WERI-Rb-1 (cell line): ENCODE results near the gene TSPAN14.

Experiments used
- DNase-seq: peaks from one replicate; pipeline ENCODE4 v3.0.0-alpha.2; 2020
- H3K27ac ChIP-seq: fragments of 250-450 bp; sonication (Bioruptor Pico); 2 replicates; pipeline ENCODE4 v1.5.1; 2020; ENCODE audit warnings: mild to moderate bottlenecking, moderate library complexity
- H3K27me3 ChIP-seq: fragments of 250-450 bp; sonication (Bioruptor Pico); 2 replicates; pipeline ENCODE4 v1.5.1; 2021; ENCODE audit warnings: mild to moderate bottlenecking, low read depth, moderate library complexity; ENCODE audit not compliant: insufficient read depth, severe bottlenecking
- H3K36me3 ChIP-seq: fragments of 250-450 bp; sonication (Bioruptor Pico); 2 replicates; pipeline ENCODE4 v1.5.1; 2020; ENCODE audit warnings: mild to moderate bottlenecking, moderate library complexity
- H3K4me3 ChIP-seq: 2 replicates; pipeline ENCODE4 v1.5.1; 2011; ENCODE audit warnings: low read depth, mild to moderate bottlenecking, control low read depth, low read length
- H3K9me3 ChIP-seq: fragments of 250-450 bp; sonication (Bioruptor Pico); 2 replicates; pipeline ENCODE4 v1.5.1; 2021; ENCODE audit warnings: mild to moderate bottlenecking, moderate library complexity; ENCODE audit not compliant: severe bottlenecking
- TF ChIP-seq, protein P1 (sequence below): IDR thresholded peaks from 2 replicates; pipeline ENCODE4 v1.5.1; 2011; ENCODE audit warnings: low read depth, mild to moderate bottlenecking, control low read depth, inconsistent platforms, low read length

Gene TSPAN14

DNA sequence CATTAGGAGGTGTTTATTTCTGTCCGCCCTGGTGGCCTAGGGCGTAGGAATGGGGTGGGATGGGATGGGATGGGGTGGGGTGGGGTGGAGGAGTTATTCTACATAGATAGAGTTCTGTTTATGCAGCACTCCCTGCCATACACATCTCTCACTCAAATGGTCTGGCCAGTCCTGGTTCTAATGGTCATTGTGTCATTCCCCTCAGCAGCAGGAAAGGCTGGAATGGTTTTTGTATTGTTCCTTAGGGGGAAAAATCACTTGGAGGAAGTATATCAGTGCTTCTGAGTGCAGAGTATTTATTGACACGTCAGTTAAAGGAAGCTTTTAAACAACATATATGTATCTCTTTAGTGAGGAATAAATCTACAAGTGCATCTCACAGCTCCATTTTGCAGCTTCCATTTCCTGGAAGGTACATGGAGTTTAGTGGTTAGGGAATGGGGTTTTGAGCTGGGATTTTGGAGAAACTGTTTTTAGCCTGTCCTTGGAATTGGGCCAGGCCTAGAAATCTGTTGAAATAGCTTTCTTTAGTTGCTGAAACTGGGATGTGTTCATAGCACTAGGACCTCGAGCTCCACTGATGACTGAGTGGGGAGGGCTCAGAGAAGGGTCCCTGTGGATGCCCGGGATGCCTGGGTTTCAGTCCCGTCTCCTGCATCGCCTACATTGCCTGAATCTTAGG lies 8.3 kb downstream of the TSPAN14 start:
- Histone ChIP-seq H3K27me3 (no peaks in the 10 kb centered on the region), H3K9me3 (no peaks in the 10 kb centered on the region), H3K4me3 (no peak overlapping the region), H3K27ac (no peak overlapping the region), H3K36me3 (peaks cover 9% of the 10 kb centered on the region)
- TF ChIP-seq, protein P1, sequence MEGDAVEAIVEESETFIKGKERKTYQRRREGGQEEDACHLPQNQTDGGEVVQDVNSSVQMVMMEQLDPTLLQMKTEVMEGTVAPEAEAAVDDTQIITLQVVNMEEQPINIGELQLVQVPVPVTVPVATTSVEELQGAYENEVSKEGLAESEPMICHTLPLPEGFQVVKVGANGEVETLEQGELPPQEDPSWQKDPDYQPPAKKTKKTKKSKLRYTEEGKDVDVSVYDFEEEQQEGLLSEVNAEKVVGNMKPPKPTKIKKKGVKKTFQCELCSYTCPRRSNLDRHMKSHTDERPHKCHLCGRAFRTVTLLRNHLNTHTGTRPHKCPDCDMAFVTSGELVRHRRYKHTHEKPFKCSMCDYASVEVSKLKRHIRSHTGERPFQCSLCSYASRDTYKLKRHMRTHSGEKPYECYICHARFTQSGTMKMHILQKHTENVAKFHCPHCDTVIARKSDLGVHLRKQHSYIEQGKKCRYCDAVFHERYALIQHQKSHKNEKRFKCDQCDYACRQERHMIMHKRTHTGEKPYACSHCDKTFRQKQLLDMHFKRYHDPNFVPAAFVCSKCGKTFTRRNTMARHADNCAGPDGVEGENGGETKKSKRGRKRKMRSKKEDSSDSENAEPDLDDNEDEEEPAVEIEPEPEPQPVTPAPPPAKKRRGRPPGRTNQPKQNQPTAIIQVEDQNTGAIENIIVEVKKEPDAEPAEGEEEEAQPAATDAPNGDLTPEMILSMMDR: no peak
- no peak for DNase-seq

DNA sequence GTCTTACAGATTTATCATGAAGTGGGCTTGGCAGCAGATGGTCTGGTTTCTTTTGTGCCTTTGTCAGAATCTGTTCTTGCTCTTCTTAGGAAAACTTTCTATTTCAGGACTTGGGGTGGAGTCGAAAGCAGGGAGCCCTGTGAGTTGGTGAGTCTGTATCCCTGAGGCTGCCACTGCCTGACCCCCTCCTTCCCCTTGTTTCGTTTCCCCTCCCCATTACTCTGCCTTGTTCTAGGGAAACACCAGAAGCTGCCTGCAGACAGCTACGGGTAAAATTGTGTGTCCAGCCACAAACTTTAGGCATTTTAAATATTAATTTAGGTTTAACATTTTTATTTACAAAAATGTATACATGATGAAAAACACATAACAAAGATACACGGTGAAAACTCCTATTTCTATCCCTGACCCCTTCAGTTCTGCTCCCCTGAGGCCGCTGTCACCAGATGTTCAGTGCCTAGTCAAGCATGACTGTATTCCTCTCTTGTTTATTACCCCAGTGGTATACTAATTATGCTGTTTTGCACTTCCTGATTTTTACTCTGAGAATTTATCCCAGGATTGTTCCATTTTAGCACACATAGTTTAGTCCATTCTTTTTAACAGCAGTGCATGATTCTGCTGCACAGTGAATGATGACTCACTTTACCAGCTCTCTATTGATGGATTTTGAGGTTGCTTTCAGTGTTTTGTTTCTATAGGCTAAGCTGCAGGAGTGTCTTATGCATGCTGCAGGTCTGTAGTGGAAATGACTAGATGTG lies 9.1 kb downstream of the TSPAN14 start:
- no peak for DNase-seq
- H3K27ac ChIP-seq: no peak overlapping the region; the same call in 1 of the 2 replicates
- no peaks in the 10 kb centered on the region for H3K27me3 ChIP-seq
- TF ChIP-seq, protein P1: no peak
- H3K36me3 ChIP-seq: peaks cover 4% of the 10 kb centered on the region; the same call in 1 of the 2 replicates
- no peak overlapping the region for H3K4me3 ChIP-seq
- no peaks in the 10 kb centered on the region for H3K9me3 ChIP-seq

DNA sequence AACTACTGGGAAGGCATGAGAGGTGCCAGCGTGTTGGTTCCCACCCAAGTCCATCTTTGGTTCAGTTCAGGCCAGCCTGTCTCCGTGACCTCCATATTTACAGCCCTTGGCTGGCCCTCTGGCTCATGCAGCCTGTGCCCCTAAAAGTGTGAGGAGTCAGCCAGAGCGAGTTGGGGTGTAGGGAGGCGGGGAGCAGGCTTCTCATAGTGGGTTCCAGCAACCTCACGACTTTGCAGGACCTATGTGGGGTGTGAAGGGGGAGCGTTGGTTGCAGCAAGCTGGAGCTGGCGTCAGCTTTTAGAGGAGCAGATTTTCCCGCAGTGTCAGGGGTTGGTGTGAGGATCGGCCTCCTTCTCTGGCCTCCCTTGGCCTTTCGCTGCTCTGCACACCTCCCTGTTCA lies 9.8 kb downstream of the TSPAN14 start:
- H3K27ac ChIP-seq: no peak overlapping the region
- no peak overlapping the region for H3K4me3 ChIP-seq
- DNase-seq: no peak

DNA sequence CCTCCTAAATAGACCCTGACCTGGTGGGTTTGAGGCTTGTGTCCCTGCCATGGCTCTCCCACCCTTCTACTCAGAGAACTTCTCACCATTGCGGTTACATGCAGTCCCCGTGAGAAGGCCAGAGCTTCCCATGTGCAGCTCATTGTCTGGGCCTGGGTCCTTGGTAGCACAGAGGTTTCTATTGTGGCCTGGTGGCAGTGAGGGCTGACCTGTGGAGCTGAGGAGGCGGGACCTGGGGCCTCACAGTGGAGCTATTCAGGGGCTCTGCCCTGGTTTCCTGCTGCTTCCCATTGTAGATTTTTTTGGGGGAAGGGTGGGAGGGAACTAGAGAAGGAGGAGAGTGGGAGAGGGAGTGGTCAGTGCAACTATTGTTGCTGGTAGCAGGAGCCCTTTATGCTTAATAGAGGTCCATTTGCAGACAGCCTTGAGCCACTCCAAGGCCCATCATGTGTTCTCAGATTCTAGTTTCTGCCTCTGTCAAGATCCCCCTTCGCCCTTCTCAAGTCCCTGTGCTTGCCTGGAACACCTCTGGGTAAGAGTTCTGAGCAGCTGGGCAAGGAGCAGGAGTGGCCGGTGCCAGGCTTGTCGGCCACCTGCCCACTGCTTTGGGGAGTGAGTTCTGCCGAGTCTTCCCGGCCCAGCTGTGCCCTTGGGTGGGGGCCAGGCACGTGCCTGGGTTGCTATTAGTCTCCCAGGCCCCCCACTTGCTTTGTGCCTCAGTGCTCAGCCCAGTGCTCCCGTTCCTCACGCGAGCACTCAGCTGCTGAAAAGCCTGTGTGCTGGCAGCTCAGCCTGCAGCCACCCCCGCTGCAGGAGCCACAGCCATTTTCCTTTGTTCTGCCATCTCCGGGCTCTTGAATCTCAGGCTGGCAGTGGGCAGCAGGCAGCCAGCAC lies 10.7 kb downstream of the TSPAN14 start:
- H3K27ac ChIP-seq: no peak overlapping the region
- TF ChIP-seq, protein P1: no peak
- H3K9me3 ChIP-seq: no peaks in the 10 kb centered on the region
- H3K4me3 ChIP-seq: no peak overlapping the region
- no peaks in the 10 kb centered on the region for H3K27me3 ChIP-seq
- peaks cover 6% of the 10 kb centered on the region for H3K36me3 ChIP-seq
- no peak for DNase-seq

More for the DNA sequence above, 9.8 kb downstream of the TSPAN14 start:
- H3K9me3 ChIP-seq: no peaks in the 10 kb centered on the region
- TF ChIP-seq, protein P1: no peak
- H3K27me3 ChIP-seq: no peaks in the 10 kb centered on the region
- peaks cover 4% of the 10 kb centered on the region for H3K36me3 ChIP-seq

DNA sequence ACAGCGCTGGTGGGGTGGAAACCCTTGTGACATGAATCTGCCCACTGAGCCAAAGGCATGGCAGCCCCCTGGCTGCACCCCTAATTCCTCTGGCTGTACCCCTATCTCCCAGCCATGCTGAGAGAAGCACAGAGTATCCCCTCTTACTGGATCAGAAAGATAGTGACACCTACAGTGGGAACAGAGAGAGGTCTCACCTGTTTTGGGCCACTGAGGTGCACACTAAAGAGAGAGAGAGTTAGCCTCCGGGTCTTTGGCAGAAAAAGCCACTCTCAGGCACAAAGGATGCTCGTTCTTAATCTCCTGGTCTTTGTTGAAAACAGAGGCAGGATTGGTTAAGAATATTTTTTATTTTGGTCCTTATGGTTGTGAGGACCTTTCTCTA lies 11.3 kb downstream of the TSPAN14 start:
- DNase-seq: no peak
- H3K36me3 ChIP-seq: peaks cover 13% of the 10 kb centered on the region
- no peak overlapping the region for H3K27ac ChIP-seq

More for the DNA sequence above, 11.3 kb downstream of the TSPAN14 start:
- TF ChIP-seq, protein P1: no peak
- Histone ChIP-seq H3K9me3 (no peaks in the 10 kb centered on the region), H3K27me3 (no peaks in the 10 kb centered on the region), H3K4me3 (no peak overlapping the region)
